OCI-M2 (cell line): ENCODE measurements around the gene RANBP6.

Experiments used
- DNase-seq: peaks from one replicate; lab custom pipeline; 2025; ENCODE audit not compliant: unreplicated experiment; lab: John Stamatoyannopoulos, UW

Gene RANBP6

GRCh38 chr9:6007058-6007769, 8.2 kb downstream of the RANBP6 start:
- DNase-seq: no peak

DNA sequence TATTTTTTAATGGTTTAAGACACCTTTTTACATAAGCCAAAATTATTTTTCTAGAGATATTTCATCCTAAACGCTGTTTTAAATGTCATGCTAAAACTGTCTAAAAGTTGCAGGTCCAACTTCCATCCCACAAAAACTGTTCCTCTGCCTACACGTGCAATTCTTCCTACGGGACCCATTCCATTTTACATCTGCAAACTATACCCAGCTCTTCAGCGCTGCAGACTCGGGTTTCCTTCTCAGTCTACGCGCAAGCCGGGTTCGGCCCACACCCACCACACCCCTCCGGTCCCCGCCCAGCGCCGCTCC, 8.7 kb downstream of the RANBP6 start:
- DNase-seq: no peak

- DNase-seq: no peak
Measured at GRCh38 chr9:6000955-6001354, 14.5 kb downstream of the RANBP6 start.

DNA sequence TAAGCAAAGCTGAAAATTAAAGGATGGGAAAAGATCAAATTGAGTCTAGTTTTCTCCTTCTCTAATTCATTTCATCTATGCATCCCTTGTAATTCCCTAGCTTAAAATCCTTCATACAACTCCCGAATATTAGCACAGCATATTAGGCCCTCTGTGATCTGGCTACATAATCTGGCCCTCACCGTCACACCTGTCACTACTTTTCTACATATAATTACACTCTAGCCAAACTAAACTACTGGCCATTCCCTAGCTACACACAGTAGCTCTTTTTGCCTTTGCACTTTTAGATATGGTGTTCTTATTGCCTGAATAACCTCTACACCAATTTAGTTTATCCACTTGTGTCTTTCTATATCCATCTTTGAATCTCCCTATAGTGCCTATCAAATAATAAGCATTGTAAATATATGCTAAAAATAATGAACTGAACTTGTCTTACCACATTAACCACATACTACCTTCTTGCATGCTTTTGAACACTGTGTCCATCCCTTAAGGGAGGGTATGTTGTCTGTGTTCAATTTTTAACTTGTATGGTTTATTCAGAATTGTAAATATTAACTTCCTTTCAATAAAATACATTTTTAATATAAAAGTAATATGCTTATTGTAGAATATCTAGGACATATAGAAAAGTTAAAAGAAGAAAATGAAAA, 15.9 kb downstream of the RANBP6 start:
- DNase-seq: no peak

GRCh38 chr9:5994493-5994892, 20.9 kb downstream of the RANBP6 start:
- no peak for DNase-seq

DNA sequence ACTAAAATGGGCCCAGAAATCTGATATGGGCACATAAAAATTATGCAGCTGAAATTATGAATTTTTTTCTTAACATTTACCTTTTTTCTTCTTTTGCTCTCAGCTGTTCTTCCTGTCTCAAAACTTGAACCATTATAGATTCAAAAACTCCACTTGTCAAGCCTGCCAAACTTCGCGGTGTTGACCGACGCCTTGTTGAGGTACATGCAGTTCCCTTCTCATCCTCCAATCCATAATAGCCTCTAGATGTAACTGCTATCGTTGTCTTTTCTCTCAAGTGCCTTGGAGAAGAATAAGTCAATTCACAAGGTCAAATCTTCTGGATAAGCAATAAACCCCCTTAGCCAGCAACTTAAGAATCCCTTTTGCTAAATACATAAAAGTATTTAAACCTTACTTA, 27.2 kb downstream of the RANBP6 start:
- DNase-seq: no peak

DNA sequence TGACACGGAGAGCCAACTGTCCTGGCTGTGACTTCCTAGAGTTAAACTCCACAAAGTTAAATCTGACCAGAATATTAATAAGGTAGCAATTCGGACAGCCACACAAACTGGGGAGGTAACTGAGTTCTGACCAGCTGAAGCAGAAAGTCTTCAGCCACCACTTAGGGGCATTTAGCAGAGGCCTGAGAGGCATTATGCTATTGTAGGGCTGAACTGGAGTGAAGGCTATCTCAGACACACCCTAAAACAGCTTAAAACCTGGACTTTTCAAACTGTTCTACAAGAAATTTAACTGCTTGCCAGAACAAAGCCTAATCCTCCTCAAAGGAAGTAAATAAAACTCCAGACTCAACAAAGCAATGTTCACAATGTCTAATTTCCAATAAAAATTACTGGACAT, 32.4 kb downstream of the RANBP6 start:
- no peak for DNase-seq

DNA sequence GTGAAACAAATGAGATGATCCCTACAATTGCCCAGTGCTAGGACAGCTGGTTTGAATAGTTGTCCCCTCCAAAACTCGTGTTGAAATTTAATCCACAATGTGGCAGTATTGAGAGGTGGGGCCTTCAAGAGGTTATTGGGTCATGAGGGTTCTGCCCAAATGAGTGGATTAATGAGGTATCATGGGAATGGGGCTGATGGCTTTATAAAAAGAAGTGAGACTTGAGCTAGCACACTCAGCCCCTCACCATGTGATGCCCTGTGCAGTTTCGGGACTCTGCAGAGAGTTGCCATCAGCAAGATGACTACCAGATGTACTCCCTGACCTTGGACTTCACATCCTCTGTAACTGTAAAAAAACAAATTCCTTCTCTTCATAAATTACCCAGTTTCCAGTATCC, 33.1 kb downstream of the RANBP6 start:
- DNase-seq: no peak

- DNase-seq: no peak
Measured at GRCh38 chr9:5978523-5978922, 36.9 kb downstream of the RANBP6 start.

- no peak for DNase-seq
Measured at GRCh38 chr9:5976674-5977397, 38.6 kb downstream of the RANBP6 start.

DNA sequence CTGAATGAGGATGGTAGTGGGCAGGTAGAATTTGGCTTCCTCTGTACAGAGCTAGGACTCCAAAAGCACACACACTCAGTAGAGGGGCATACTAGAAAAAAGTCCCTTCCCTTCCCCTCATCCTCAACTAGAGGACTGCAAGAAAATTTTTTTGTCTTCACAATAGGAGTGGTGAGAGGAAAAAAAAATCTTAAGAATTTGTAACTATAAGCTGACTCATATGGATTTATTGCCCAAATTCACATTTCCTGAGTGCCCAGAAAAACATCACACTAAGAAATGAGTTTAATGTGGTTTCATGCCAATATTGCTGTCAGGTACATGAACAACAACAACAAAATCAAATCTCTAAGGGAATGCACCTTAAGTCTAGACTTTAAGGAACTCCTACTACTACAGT, 43.7 kb downstream of the RANBP6 start:
- no peak for DNase-seq
